ENCODE data around the gene JPH2. TPM values are rescaled to one million over a fixed set of nuclear protein-coding genes. Genes with fewer than 3 reads are reported as not detected.

Gene JPH2
- total and polyA plus RNA-seq, 2 of the 4 experiments (the other 2 are of a cell fraction) = 0.44 to 0.54 TPM

GRCh38 chr20:44188752-44189151 lies 1.8 kb upstream of the JPH2 start:
- peak overlapping the region; percentile 3 for H2AFZ ChIP-seq (replicated peaks; ENCODE audit: low read length, poor library complexity)
- WGBS, 2 experiments (ENCODE audit: extremely low coverage in 2 of 2, insufficient read length in 1 of 2) = no CpG with 5 or more reads among the region's 6 CpGs

More at GRCh38 chr20:44188752-44189151, 1.8 kb upstream of the JPH2 start:
- no peak overlapping the region for H3K56ac ChIP-seq (ENCODE audit: extremely low read depth, insufficient read depth, low read length)
- CTCF ChIA-PET = interaction anchor here (5.6 kb wide), 1 partner anchor 73 kb away, joined by 67 read pairs; no protein-coding TSS in a partner anchor
- intact Hi-C loops (cut with micrococcal nuclease) = no loop called here
- no TSS peak for BruUV-seq (replicated peaks)
- H3K79me1 ChIP-seq (ENCODE audit: low read depth in 1 of 2, low read length in 2 of 2) = peaks cover 0 to 16% of the 10 kb centered on the region in 2 experiments; a peak in 1 of 4 replicates
- peaks cover 13% of the 10 kb centered on the region for H3K4me1 ChIP-seq (ENCODE audit: control insufficient read depth, insufficient read depth, low read length)
- no peak overlapping the region for H2AK9ac ChIP-seq (replicated peaks; ENCODE audit: low read depth, low read length, poor library complexity)
- ATAC-seq (ENCODE audit: low read depth) = no peak
- H4K5ac ChIP-seq (ENCODE audit: low read depth, low read length) = peak overlapping the region; percentile 4; the same call in 1 of the 2 replicates
- peak overlapping the region; percentile 90 for H2BK5ac ChIP-seq (ENCODE audit: low read depth, low read length, poor library complexity, severe bottlenecking)
- TF ChIP-seq MAZ (IDR thresholded peaks at IDR 0.05; ENCODE audit: borderline replicate concordance, low read depth, low read length) (no peak), NFE2L2 (IDR thresholded peaks at IDR 0.05; ENCODE audit: low read depth, low read length) (no peak), SMC3 (IDR thresholded peaks at IDR 0.05; ENCODE audit: low read depth, low read length) (no peak), RFX5 (IDR thresholded peaks at IDR 0.05; ENCODE audit: low read depth, low read length) (no peak), RCOR1 (IDR thresholded peaks at IDR 0.05; ENCODE audit: insufficient replicate concordance, low read length) (no peak), BHLHE40 (IDR thresholded peaks at IDR 0.05; ENCODE audit: low read depth, low read length) (no peak), CHD1 (IDR thresholded peaks at IDR 0.05; ENCODE audit: low read depth, low read length) (no peak), CEBPB (IDR thresholded peaks at IDR 0.05; ENCODE audit: low read depth, low read length) (no peak)
- no peak overlapping the region for H3K4me3 ChIP-seq (ENCODE audit: insufficient read depth, low read depth, low read length)
- H3K14ac ChIP-seq (replicated peaks; ENCODE audit: low read depth, low read length) = peak overlapping the region; percentile 98; the same call in 1 of the 2 replicates
- peak overlapping the region; percentile 100; the same call in 2 of the 3 replicates for H2BK15ac ChIP-seq (ENCODE audit: low read depth, low read length)
- no peaks in the 10 kb centered on the region for H3K9me3 ChIP-seq (ENCODE audit: control insufficient read depth, insufficient read depth, low read length)
- H2AK5ac ChIP-seq (ENCODE audit: low read depth, low read length) = peak overlapping the region; percentile 68; the same call in 1 of the 2 replicates
- H3K18ac ChIP-seq (ENCODE audit: low read depth, low read length) = no peak overlapping the region
- no peak overlapping the region for H3K27ac ChIP-seq (ENCODE audit: insufficient read depth, low read length)
- H4K20me1 ChIP-seq (ENCODE audit: insufficient read depth, low read length) = no peaks in the 10 kb centered on the region
- peak overlapping the region; percentile 98 for H2BK20ac ChIP-seq (ENCODE audit: low read depth, low read length)
- no peak overlapping the region for H3K9ac ChIP-seq (ENCODE audit: low read depth, low read length)
- peak overlapping the region; percentile 96 for H4K91ac ChIP-seq (ENCODE audit: insufficient read depth, low read depth, low read length)
- in situ Hi-C loops (cut with MboI; ENCODE audit: low sequenced_read_pairs) = loop anchor here (5.0 kb wide), 1 partner anchor 71 kb away; no protein-coding TSS in a partner anchor
- H3K23ac ChIP-seq (ENCODE audit: low read depth, low read length) = no peak overlapping the region; the same call in 1 of the 2 replicates
- dilution Hi-C loops (cut with HindIII; ENCODE audit: low sequenced_read_pairs, unreplicated experiment) = no loop called here
- no peak for DNase-seq
- no peaks in the 10 kb centered on the region for H3K36me3 ChIP-seq (ENCODE audit: control insufficient read depth, insufficient read depth, low read length)
- peak overlapping the region; percentile 98 for H3K4ac ChIP-seq (ENCODE audit: low read depth, low read length)
- H4K8ac ChIP-seq (ENCODE audit: low read depth in 2 of 2, low read length in 2 of 2) = peak overlapping the region; percentile 87 to 96; a peak in 3 of 4 replicates
- peaks cover 12% of the 10 kb centered on the region for H3K9me1 ChIP-seq (ENCODE audit: insufficient read depth, low read length)
- no peak overlapping the region for H3K4me2 ChIP-seq (ENCODE audit: low read depth, low read length)
- POLR2A ChIA-PET (ENCODE audit: unreplicated experiment) = interaction anchor here (0.6 kb wide), 1 partner anchor 69 kb away, joined by 3 read pairs; no protein-coding TSS in a partner anchor
- peak overlapping the region; percentile 98 for H2BK120ac ChIP-seq (ENCODE audit: low read depth, low read length)
- H3K27me3 ChIP-seq (ENCODE audit: control insufficient read depth, insufficient read depth, low read length) = no peaks in the 10 kb centered on the region
